HFFc6 (cell line): ENCODE measurements around the gene SELENOO. TPM values are rescaled to one million over a fixed set of nuclear protein-coding genes. Genes with fewer than 3 reads are reported as not detected.
A peak's percentile ranks its signal among the peaks of the same experiment; 100 is the strongest.

Source experiments
- DNase-seq: peaks from one replicate; pipeline ENCODE4 v3.0.0-alpha.2; 2018
- H3K27ac Mint-ChIP-seq: 2 replicates; pipeline ENCODE4 v1.8.0; 2020; ENCODE audit warnings: mild to moderate bottlenecking, mixed read lengths
- H3K27me3 Mint-ChIP-seq: 2 replicates; pipeline ENCODE4 v1.8.0; 2021; ENCODE audit warnings: mild to moderate bottlenecking, moderate library complexity, mixed read lengths; ENCODE audit not compliant: insufficient read depth
- H3K36me3 Mint-ChIP-seq: 2 replicates; pipeline ENCODE4 v1.8.0; 2021; ENCODE audit warnings: low read depth, mixed read lengths
- H3K4me1 Mint-ChIP-seq: 2 replicates; pipeline ENCODE4 v1.8.0; 2020; ENCODE audit warnings: low read depth, mixed read lengths
- H3K4me3 Mint-ChIP-seq: 2 replicates; pipeline ENCODE4 v1.8.0; 2020; ENCODE audit warnings: mild to moderate bottlenecking, moderate library complexity, mixed read lengths
- H3K9me3 Mint-ChIP-seq: 2 replicates; pipeline ENCODE4 v1.8.0; 2020; ENCODE audit warnings: mild to moderate bottlenecking, mixed read lengths
- total RNA-seq, 6 experiments: library from RNA; stranded (reverse); fragmentation: NEBNext Ultra II Directional; extraction: Animal tissue kit (Norgen Biotek cat#: 25700); gene quantifications; 2 replicates in 1 of 6; 3 replicates in 5 of 6; pipeline ENCODE4 v1.2.3, GENCODE V29; 2021
- TF ChIP-seq, protein P1 (sequence below): fragments of 200-600 bp; sonication (generic); IDR thresholded peaks from 2 replicates; pipeline ENCODE4 v1.5.0; 2021; ENCODE audit warnings: antibody characterized with exemption, mild to moderate bottlenecking

SELENOO gene
- total RNA-seq, 6 experiments from 2014 or later: 14.4 to 18.0 (median 16.0) TPM

DNA sequence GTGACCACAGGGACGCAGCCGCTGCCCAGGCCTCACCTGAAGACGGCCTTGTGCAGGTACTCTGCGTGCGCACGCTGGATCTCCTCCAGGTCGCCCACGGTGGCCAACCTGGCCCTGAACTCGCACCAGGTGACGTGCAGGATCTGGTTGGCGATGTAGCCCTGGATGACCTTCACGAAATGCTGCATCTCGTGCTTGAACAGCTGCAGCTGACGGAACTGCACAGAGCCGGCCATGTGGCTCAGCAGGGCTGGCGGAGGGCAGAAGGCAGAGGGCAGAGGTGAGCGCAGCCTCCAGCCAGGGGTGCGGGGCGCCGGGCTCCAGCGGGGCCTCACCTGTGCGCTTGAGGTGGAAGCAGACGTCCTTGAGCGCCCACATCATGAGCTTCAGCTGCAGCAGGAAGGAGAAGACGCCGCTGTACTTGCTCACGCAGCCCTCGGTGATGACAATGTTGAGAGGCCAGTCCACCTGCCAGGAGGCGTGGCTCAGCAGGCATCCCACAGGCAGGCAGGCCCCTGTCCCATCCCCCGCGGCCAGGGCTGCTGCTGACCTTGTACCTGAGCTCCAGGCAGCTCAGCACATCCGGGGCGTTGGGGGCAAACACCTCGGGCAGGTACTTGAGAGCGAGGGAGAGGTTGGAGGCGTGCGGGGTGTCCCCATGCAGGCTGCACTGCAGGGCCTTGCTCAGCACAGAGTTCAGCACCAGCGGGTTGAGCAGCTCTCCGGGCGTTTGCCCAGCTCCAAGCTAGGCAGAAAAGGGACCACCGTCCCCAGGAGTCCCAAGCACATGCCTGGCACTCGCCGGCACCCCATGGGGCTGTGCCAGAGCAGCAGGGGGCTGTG lies 17.6 kb downstream of the SELENOO start:
- no peak for DNase-seq
- no peaks in the 10 kb centered on the region for H3K9me3 Mint-ChIP-seq
- H3K4me3 Mint-ChIP-seq: no peak overlapping the region
- no peaks in the 10 kb centered on the region for H3K4me1 Mint-ChIP-seq
- TF ChIP-seq, protein P1, sequence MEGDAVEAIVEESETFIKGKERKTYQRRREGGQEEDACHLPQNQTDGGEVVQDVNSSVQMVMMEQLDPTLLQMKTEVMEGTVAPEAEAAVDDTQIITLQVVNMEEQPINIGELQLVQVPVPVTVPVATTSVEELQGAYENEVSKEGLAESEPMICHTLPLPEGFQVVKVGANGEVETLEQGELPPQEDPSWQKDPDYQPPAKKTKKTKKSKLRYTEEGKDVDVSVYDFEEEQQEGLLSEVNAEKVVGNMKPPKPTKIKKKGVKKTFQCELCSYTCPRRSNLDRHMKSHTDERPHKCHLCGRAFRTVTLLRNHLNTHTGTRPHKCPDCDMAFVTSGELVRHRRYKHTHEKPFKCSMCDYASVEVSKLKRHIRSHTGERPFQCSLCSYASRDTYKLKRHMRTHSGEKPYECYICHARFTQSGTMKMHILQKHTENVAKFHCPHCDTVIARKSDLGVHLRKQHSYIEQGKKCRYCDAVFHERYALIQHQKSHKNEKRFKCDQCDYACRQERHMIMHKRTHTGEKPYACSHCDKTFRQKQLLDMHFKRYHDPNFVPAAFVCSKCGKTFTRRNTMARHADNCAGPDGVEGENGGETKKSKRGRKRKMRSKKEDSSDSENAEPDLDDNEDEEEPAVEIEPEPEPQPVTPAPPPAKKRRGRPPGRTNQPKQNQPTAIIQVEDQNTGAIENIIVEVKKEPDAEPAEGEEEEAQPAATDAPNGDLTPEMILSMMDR: no peak
- peaks cover 20% of the 10 kb centered on the region for H3K36me3 Mint-ChIP-seq
- peaks cover 2% of the 10 kb centered on the region for H3K27me3 Mint-ChIP-seq
- H3K27ac Mint-ChIP-seq: no peak overlapping the region

DNA sequence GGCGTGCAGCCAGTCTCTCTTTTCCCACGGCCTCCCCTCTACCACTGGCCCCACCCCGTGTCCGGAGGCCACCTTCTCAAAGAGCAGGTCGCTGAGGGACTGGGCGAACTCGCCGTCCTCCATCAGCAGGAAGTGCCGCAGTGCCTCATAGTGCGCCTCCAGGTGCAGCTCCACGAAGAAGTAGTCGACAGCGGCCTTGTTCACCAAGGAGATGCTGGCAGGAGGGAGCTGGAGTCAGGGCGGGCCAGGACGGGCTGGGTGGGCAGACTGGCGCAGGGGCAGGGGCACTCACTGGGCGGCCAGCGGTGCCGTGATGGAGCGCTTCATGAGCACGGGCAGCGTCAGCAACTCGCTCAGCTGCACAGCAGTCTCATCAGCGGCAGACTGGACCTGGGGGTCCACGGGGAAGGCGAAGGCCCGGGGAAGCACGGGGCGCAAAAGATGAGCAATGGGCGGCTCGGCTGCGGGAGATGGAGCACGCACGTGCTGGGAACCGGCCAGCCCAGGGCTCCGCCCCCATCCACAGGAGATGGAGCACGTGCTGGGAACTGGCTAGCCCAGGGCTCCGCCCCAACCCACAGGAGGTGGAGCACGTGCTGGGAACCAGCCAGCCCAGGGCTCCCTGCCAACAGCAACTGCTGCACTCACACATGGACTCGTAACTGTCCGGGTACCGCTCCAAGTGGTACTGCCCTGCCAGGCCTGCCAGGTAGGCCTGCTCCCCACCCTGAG lies 18.4 kb downstream of the SELENOO start:
- Mint-ChIP-seq H3K9me3 (no peaks in the 10 kb centered on the region), H3K4me3 (no peak overlapping the region), H3K4me1 (no peaks in the 10 kb centered on the region), H3K36me3 (peaks cover 13% of the 10 kb centered on the region), H3K27ac (no peak overlapping the region; the same call in 1 of the 2 replicates), H3K27me3 (peaks cover 2% of the 10 kb centered on the region)
- DNase-seq: peak; percentile 40
- TF ChIP-seq, protein P1: no peak

DNA sequence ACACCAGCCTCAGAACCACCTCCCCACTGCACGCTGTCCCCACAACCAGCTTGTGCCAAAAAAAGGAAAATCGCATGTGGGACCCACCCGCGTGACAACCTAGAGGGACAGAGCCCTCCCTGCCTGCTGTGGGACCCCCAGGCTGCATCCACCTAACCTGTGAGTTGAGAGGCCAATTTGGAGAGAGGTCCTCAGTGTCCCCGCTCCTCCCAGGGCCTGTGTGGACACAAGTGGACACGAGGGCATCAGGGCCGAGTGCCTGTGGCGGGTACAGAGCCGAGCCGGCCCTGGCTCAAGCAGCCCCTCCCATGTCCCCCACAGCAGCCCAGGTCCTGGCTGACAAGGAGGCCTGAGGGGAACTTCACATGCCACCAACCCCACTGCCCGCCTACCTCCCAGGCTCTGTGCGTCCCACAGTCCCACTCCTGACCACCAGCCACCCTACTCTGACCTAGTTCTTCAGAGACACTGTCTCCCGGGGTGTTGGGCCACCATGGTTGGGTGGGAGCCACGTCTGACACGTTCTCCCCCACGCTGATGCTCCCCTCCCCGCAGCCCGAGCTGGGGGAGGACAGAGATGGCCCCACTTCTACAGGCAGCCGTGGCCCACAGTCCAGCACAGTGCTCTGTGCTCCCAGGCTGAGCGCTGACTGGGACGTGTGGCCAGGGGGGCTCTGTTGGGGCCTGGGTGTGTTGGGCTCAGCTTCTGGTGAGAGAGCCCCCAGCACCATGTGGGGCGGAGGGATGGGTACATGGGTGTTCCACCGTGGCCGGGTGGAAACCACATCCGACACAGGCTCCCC lies 19.2 kb downstream of the SELENOO start:
- no peaks in the 10 kb centered on the region for H3K9me3 Mint-ChIP-seq
- H3K27me3 Mint-ChIP-seq: peaks cover 2% of the 10 kb centered on the region
- no peak for DNase-seq
- H3K27ac Mint-ChIP-seq: no peak overlapping the region; the same call in 1 of the 2 replicates
- TF ChIP-seq, protein P1: no peak
- H3K36me3 Mint-ChIP-seq: peaks cover 9% of the 10 kb centered on the region
- no peak overlapping the region for H3K4me3 Mint-ChIP-seq
- H3K4me1 Mint-ChIP-seq: no peaks in the 10 kb centered on the region

DNA sequence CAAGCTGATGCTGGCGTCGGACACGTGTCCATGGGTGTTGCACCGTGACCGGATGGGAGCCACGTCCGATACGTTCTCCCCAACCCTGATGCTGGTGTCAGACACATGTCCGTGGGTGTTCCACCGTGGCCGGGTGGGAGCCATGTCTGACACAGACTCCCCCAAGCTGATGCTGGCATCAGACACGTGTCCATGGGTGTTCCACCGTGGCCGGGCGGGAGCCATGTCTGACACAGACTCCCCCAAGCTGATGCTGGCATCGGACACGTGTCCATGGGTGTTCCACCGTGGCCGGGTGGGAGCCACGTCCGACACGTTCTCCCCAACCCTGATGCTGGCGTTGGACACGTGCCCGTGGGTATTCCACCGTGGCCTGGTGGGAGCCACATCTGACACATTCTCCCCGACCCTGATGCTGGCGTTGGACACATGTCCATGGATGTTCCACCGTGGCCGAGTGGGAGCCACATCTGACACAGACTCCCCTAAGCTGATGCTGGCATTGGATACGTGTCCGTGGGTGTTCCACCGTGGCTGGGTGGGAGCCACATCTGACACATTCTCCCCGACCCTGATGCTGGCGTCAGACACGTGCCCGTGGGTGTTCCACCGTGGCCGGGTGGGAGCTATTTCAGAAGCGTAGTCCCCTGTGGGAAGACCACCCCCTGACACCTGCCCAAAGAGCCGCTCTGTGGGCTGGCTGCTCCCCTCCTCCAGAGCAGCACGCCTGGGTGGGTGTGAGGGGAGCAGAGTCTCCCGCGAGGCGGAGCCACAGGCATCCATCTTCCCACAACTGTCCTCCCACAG lies 20.0 kb downstream of the SELENOO start:
- Mint-ChIP-seq H3K9me3 (no peaks in the 10 kb centered on the region), H3K36me3 (peaks cover 7% of the 10 kb centered on the region), H3K27me3 (peaks cover 2% of the 10 kb centered on the region), H3K4me1 (no peaks in the 10 kb centered on the region), H3K4me3 (no peak overlapping the region), H3K27ac (no peak overlapping the region)
- DNase-seq: no peak
- TF ChIP-seq, protein P1: no peak
